Measurements from ENCODE around the gene NUP58.

Gene NUP58, protein sequence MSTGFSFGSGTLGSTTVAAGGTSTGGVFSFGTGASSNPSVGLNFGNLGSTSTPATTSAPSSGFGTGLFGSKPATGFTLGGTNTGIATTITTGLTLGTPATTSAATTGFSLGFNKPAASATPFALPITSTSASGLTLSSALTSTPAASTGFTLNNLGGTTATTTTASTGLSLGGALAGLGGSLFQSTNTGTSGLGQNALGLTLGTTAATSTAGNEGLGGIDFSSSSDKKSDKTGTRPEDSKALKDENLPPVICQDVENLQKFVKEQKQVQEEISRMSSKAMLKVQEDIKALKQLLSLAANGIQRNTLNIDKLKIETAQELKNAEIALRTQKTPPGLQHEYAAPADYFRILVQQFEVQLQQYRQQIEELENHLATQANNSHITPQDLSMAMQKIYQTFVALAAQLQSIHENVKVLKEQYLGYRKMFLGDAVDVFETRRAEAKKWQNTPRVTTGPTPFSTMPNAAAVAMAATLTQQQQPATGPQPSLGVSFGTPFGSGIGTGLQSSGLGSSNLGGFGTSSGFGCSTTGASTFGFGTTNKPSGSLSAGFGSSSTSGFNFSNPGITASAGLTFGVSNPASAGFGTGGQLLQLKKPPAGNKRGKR

DNA sequence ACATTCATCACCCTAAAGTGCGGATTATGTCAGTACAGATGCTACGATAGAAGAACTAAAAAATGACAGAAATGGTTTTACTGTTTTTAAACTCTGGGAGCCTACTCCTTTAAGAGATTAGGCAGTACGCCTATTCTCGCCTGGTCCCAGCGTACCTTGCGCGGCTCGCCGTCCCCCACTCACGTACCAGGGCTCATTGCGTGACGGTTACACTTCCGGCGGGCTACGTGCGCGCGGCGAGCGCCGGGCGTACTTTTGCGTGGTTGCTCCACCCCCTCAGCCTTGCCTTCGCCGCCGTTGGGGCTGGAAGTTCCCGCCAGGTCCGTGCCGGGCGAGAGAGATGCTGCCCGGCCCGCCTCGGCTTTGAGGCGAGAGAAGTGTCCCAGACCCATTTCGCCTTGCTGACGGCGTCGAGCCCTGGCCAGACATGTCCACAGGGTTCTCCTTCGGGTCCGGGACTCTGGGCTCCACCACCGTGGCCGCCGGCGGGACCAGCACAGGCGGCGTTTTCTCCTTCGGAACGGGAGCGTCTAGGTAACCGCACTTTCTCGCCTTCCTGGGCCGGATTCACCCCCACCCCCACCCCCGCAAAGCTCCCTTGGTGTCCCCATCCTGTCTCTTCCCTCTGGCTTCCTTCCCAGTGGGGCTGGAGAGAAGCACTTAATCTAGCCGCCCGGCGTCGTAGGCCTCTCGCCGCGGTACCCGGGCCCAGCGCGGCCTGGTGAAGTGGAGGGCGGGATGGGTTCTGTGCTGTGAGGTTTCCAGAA lies at the start of gene NUP58:
Gene NUP58 (plus strand): TSS at position 279 of the 767 bp plus-strand sequence. CDS start 149 bp downstream, at position 428.
- no peaks in the 10 kb centered on the region for H3K9me3 Mint-ChIP-seq
- DNase-seq (peak; percentile 90 to 94), ATAC-seq (peak; percentile 99)
- peak within 1 kb of the TSS; percentile 97 to 99 for H3K27ac Mint-ChIP-seq
- H3K4me3 Mint-ChIP-seq = peak within 1 kb of the TSS; percentile 91 to 92
- peaks cover 22% of the 10 kb centered on the region for H3K27me3 Mint-ChIP-seq
- H3K4me1 Mint-ChIP-seq = peaks cover 48% of the 10 kb centered on the region

DNA sequence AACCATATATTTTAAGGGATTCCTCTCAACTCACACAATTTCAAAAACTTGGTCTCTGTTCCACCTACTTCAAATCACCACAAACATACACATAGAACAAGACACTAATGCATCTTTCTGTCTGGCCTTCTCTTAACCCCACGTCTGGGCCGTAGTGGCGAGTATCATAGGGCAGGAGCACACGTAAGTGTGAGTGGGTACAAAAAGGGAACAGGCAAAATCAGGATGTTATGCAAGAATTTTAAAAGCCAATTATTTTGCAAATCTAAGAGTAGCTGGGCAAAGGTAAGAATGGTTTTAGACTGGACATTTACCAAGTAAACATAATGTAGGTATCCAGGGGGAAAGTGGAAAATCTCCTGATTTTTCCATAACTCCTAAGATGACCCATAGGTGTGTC lies 49.2 kb upstream of the NUP58 start:
- ATAC-seq (no peak), DNase-seq (no peak)
- no peaks in the 10 kb centered on the region for H3K27me3 Mint-ChIP-seq
- no peak overlapping the region for H3K27ac Mint-ChIP-seq
- H3K4me3 Mint-ChIP-seq = no peak overlapping the region
- H3K4me1 Mint-ChIP-seq = no peaks in the 10 kb centered on the region
- H3K9me3 Mint-ChIP-seq = no peaks in the 10 kb centered on the region

DNA sequence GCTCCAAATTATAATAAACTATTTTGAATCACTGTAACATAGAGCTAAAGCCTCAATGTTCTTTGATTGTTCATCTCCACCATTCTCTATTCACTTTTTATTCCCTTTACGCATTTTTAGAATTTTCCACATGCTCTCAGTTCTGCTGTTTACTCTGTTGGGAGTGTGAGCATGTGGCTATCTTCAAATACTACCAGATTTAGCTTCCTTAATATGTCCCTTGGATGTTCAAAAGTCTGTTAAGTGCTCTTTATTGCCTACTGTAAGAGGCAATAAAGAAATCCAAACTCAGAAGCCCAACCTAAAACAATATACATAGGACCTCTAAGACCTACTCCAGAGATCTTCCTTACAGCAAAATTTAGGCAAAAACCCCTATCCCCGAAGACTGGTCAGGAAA lies 48.7 kb upstream of the NUP58 start:
- DNase-seq (no peak), ATAC-seq (no peak)
- Mint-ChIP-seq H3K4me3 (no peak overlapping the region), H3K4me1 (no peaks in the 10 kb centered on the region), H3K27me3 (no peaks in the 10 kb centered on the region), H3K27ac (no peak overlapping the region), H3K9me3 (no peaks in the 10 kb centered on the region)

DNA sequence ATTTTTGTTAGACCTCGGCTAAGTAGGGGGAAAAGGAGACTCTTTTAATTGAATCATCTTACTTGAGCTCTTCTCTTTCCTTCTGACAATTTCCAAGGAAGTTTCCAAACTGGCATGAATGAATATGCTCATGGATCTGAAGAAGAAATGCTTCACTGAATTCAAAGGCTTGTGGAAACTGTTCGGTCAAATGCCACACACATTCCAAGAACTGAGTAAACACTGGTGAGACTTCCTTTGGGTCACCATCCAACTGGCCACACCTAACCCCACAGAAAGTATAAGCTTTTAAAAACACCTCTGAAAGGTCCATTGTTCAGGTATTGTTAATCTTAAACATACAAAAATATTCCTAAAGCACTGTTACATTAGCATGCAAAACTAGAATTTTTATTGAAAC lies 47.7 kb upstream of the NUP58 start:
- DNase-seq (no peak), ATAC-seq (no peak)
- Mint-ChIP-seq H3K27ac (no peak overlapping the region), H3K9me3 (no peaks in the 10 kb centered on the region), H3K4me1 (no peaks in the 10 kb centered on the region), H3K4me3 (no peak overlapping the region), H3K27me3 (no peaks in the 10 kb centered on the region)

DNA sequence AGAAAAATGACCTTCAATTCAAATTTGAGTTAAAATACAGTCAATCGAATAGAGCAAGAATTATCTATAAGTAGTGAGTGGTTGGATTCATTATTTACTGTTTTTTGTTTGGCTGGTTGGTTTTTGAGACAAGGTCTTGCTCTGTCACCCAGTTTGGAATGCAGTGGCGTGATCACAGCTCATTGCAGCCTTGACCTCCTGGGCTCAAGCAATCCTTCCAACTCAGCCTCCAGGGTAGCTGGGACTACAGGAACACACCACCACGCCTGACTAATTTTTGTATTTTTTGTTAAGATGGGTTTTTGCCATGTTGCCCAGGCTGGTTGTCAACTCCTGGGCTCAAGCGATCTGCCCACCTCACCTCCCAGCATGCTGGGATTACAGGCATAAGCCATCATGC lies 39.2 kb upstream of the NUP58 start:
- DNase-seq = no peak
- H3K4me1 Mint-ChIP-seq = no peaks in the 10 kb centered on the region
- no peak overlapping the region for H3K4me3 Mint-ChIP-seq
- H3K27me3 Mint-ChIP-seq = no peaks in the 10 kb centered on the region
- peak overlapping the region in 1 of 2 donors; percentile 65 for H3K27ac Mint-ChIP-seq
- H3K9me3 Mint-ChIP-seq = no peaks in the 10 kb centered on the region
- no peak for ATAC-seq

DNA sequence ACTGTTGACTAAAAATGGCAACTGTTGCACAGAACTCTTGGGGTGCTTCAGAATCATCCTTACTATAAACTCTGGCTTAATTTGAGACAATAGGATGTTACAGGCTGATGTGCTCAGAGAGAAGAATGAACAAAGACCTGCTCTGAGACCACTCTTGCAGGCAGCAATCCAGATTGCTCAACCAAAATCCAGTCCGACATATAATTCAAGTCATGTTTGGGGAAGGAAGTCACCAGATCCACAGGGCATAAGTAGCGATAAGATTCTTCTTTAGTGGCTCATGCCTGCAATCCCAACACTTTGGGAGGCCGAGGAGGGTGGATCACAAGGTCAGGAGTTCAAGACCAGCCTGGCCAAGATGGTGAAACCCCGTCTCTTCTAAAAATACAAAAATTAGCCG lies 34.7 kb upstream of the NUP58 start:
- Mint-ChIP-seq H3K27me3 (no peaks in the 10 kb centered on the region), H3K4me3 (no peak overlapping the region), H3K9me3 (no peaks in the 10 kb centered on the region), H3K4me1 (no peaks in the 10 kb centered on the region), H3K27ac (no peak overlapping the region)
- ATAC-seq (no peak), DNase-seq (no peak)

DNA sequence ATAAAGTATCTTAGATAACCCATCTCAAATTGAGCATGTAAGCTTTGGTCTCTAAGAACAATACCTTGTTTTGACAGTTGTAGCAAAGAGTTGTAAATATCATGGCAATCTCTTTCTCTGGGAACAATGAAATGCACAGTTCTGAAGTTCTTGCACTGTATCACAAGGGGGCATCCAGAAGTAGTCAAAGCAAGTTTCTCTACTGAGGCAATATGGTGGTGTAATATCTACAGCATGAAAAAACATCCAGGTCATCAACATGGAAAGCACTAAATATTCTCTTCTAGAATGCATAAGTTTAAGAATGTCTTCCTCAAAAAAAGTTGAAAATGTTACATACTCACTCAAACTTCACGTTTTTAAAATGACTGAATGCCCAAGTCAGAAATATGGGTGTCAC lies 33.7 kb upstream of the NUP58 start:
- Mint-ChIP-seq H3K27ac (no peak overlapping the region), H3K27me3 (no peaks in the 10 kb centered on the region), H3K4me1 (no peaks in the 10 kb centered on the region), H3K4me3 (no peak overlapping the region), H3K9me3 (no peaks in the 10 kb centered on the region)
- ATAC-seq (peak; percentile 66), DNase-seq (no peak)

DNA sequence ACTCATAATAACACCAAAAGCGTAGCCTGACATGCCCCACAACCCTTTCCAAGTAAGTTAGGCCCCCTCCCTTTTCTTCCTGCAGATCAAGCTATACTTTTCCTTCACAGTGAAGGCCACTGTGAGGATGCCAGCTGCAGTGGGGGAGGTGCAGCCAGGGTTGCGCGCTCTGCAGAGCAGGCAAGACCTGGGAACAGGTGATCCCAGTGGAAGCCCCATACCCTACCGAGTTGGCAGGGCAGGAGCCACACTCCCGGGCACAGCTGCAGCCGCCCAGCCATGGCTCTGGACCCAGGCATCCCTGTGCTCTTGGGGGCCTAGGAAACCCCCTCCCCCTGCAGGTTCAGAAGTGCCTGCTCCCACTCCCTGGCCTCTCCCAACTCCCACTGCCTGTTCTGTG lies 32.9 kb upstream of the NUP58 start:
- Mint-ChIP-seq H3K9me3 (no peaks in the 10 kb centered on the region), H3K27me3 (no peaks in the 10 kb centered on the region), H3K4me1 (no peaks in the 10 kb centered on the region), H3K27ac (no peak overlapping the region), H3K4me3 (no peak overlapping the region)
- ATAC-seq = no peak
- no peak for DNase-seq

DNA sequence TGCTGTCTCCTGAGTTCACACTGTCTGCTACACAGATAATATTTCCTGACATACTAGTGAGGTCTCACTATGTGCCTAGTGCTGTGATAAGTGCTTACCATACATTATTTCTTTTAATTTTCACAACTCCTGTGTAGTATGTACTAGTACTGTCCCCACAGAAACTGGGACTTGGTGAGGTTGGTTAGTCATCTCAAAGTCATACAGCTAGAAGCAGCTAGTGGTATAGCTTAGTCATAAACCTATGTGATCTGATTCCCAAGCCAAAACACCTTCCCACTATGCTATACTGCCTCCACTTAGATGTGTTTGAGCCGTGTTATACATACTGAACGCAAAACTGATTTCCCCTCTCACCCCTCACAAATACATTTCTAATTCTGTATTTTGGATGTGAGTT lies 24.7 kb upstream of the NUP58 start:
- H3K9me3 Mint-ChIP-seq = no peaks in the 10 kb centered on the region
- H3K27ac Mint-ChIP-seq = no peak overlapping the region
- DNase-seq = peak in 1 of 2 donors; percentile 35
- H3K4me1 Mint-ChIP-seq = peaks cover 56% of the 10 kb centered on the region
- ATAC-seq = peak; percentile 94
- no peak overlapping the region for H3K4me3 Mint-ChIP-seq
- H3K27me3 Mint-ChIP-seq = no peaks in the 10 kb centered on the region

DNA sequence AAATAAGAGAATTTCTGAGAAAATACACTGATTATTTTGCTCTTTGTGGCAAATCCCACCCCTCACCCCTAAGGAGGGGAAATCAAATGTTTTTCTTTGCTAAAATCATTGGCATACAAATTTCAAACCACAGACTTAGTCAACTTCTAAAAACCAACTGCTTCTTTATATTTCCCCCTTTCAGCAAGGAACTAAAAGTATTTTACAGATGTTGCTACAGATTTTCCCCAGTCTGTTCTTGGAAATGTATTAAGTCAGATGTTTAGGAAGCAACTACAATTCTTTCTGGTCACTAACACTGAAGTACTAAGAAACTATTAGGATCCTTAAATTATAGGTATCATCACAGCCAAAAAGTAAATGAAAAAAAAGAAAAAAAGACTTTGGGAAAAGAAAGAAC lies 21.0 kb upstream of the NUP58 start:
- ATAC-seq (no peak), DNase-seq (no peak)
- Mint-ChIP-seq H3K9me3 (no peaks in the 10 kb centered on the region), H3K27ac (no peak overlapping the region), H3K27me3 (no peaks in the 10 kb centered on the region), H3K4me3 (peak overlapping the region in 1 of 2 donors; percentile 15), H3K4me1 (peaks cover 89% of the 10 kb centered on the region)

DNA sequence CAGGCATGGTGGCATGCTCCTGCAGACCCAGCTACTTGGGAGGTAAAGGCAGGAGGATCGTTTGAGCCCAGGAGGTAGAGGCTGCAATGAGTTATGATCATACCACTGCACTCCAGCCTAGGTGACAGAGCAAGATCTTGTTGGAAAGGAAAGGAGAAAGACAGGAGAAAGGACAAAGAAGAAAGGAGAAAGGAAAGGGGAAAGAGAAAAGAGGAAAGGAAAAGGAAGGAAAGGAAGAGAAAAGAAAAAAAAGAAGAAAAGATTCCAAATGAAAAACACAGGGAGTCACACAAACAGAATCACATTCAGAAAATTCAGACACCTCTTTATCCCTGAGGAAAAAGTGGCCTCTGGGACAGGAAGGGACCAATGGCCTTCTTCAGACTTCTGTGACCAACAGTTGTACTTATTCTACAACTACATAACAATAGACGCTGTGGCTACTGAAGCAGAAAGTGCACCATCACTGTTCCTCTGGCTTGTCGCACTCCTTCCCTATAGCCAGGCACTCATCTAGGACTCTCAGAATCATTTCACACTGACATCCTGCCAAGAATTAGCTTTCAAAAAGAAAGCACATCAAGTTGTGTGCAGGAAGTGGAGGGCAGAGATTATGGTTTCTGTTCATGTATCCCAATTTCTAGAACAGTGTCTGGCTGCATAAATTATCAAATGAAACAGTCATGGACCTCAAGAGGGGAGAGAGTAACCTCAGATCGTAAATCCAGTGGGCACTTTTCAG lies 20.1 kb upstream of the NUP58 start:
- ATAC-seq (peak; percentile 84), DNase-seq (peak in 1 of 2 donors; percentile 42)
- Mint-ChIP-seq H3K9me3 (no peaks in the 10 kb centered on the region), H3K4me1 (peaks cover 92% of the 10 kb centered on the region), H3K4me3 (peak overlapping the region; percentile 35 to 57), H3K27me3 (no peaks in the 10 kb centered on the region), H3K27ac (peak overlapping the region in 1 of 2 donors; percentile 29)

DNA sequence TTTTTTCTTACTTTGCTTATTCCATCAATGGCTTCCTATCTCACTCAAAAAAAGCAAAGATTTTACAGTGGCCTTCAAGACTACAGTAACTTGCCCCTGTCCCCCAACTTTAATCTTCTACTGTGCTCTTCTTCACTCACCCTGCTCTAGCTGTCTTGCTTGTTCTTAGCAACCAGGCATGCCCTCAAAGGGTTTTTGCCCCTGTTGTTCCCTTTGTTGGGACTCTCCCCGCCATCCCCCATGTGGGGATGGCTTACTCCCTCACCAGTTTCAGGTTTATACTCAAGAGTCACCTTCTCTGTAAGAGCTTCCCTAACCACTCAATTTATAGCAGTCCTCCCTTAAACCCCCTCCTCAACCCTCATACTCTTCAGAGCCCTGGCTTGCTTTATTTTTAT lies 19.5 kb upstream of the NUP58 start:
- DNase-seq = peak in 1 of 2 donors; percentile 51
- no peaks in the 10 kb centered on the region for H3K9me3 Mint-ChIP-seq
- no peaks in the 10 kb centered on the region for H3K27me3 Mint-ChIP-seq
- peak overlapping the region; percentile 48 to 57 for H3K4me3 Mint-ChIP-seq
- ATAC-seq = peak; percentile 71
- peak overlapping the region; percentile 37 to 62 for H3K27ac Mint-ChIP-seq
- peaks cover 88% of the 10 kb centered on the region for H3K4me1 Mint-ChIP-seq

DNA sequence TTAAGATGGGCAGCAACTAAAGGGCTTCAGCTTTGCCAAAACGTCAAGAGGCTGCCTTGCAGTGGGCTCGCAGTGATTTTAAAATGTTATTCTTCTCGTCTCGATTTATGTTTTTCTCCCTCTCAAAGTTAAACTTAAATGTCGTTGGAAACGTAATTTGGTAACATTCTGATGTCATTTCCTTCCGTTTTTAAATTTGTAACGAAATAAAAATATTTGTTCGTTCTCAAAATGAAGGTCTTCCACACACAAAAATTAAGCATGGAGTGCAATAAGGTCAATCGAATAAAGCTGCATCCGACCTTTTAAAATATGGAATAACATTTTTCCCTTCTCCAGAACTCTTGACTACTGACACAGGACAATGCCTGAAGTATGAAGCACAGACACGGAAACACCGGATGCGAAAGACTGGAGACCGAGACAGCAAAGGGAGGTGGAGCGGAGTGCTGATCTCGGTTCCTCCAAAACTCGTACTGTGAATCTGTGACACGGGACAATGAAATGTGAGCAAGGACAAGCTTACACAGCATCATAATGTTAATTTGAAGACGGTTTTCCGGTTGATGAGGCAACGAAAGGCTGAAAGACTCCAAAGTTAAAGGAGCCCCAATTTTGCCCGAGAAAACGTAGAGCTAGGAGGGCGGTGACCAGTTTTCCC lies 15.0 kb upstream of the NUP58 start:
- no peaks in the 10 kb centered on the region for H3K9me3 Mint-ChIP-seq
- peak overlapping the region; percentile 95 to 100 for H3K4me3 Mint-ChIP-seq
- DNase-seq = peak; percentile 25 to 31
- peak overlapping the region; percentile 96 to 99 for H3K27ac Mint-ChIP-seq
- H3K4me1 Mint-ChIP-seq = peaks cover 47% of the 10 kb centered on the region
- peak; percentile 35 for ATAC-seq
- H3K27me3 Mint-ChIP-seq = peaks cover 14% of the 10 kb centered on the region

DNA sequence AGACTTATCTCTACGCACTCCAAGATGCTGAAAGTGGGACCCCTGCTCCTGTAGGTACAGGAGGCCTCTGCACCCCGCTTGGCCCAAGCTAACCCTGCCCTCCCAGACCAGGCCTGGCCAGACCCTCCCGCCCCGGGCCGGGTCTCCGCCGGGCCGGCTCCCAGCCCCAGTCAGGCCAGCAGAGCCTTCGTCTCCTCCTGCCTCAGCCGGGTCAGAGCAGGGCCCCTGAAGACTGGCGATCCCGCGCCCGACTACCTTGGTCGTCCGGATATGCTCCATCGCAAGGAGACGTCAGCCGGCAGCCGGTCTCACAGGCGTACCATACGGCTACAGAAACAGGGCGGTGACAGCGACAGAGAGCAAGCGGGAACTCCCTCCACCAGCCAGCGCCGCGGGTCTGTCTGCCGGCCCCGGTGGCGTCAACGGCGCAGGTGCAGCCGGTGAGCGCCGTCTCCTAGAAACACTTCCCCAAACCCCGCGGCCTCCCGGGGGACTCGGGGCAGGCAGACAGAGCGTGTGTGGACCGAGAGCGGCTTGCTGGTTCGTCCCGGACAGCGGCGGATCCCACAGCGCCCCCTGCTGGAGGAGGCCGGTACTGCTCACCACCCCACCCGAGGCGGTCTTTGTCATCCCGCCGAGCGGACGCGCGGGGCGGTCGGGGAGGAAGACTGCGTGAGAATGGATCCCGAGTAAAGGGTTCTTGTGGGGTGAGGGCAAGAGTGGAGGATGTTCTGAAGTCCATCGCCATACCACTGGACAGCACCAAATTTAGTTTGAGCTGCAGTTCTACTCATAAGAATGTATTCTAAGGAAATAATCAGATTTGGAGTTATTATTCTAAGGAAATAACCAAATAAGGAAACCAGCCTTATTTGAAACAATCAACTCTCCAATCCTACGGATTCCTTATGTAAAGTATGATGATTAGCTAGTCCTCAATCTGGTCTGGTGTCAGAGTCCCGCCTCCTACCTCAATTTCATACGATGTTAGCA lies 14.2 kb upstream of the NUP58 start, which contains the start of gene MTMR6:
Gene MTMR6 (minus strand): TSS at position 520 of the 993 bp plus-strand sequence. CDS start 241 bp downstream, at position 279.
- Mint-ChIP-seq H3K27me3 (peaks cover 14% of the 10 kb centered on the region), H3K9me3 (no peaks in the 10 kb centered on the region), H3K4me3 (peak within 1 kb of the TSS; percentile 95 to 100), H3K27ac (peak within 1 kb of the TSS; percentile 96 to 99), H3K4me1 (peaks cover 43% of the 10 kb centered on the region)
- ATAC-seq = peak; percentile 97
- DNase-seq = peak; percentile 93 to 96
